ENCODE data around the gene VIT. TPM values are rescaled to one million over a fixed set of nuclear protein-coding genes. Genes with fewer than 3 reads are reported as not detected.

The VIT gene
- total RNA-seq, 1 donor from 2014 or later, result 56.5 TPM

GRCh38 chr2:36716111-36716510 lies 19.6 kb downstream of the VIT start:
- Histone ChIP-seq H3K9me3 (no peaks in the 10 kb centered on the region), H3K27me3 (no peaks in the 10 kb centered on the region), H3K4me3 (no peak overlapping the region), H3K36me3 (no peaks in the 10 kb centered on the region), H3K4me1 (no peaks in the 10 kb centered on the region), H3K27ac (no peak overlapping the region)
- DNase-seq (ENCODE audit: extremely low spot score in 2 of 2), result no peak
- TF ChIP-seq POLR2AphosphoS5 (IDR thresholded peaks at IDR 0.05; ENCODE audit: insufficient read depth in 1 of 2, low read depth in 1 of 2), result no peak
- no peak for TF ChIP-seq CTCF (IDR thresholded peaks at IDR 0.05)
- TF ChIP-seq POLR2A (IDR thresholded peaks at IDR 0.05), result no peak
- intact Hi-C loops (cut with DNase I), result no loop called here

GRCh38 chr2:36717603-36718266 lies 21.2 kb downstream of the VIT start:
- intact Hi-C loops (cut with DNase I), result no loop called here
- no peak for DNase-seq (ENCODE audit: extremely low spot score in 2 of 2)
- Histone ChIP-seq H3K4me3 (no peak overlapping the region), H3K9me3 (no peaks in the 10 kb centered on the region), H3K27me3 (no peaks in the 10 kb centered on the region), H3K27ac (no peak overlapping the region), H3K4me1 (no peaks in the 10 kb centered on the region), H3K36me3 (no peaks in the 10 kb centered on the region)
- TF ChIP-seq POLR2A (IDR thresholded peaks at IDR 0.05) (no peak), POLR2AphosphoS5 (IDR thresholded peaks at IDR 0.05; ENCODE audit: insufficient read depth in 1 of 2, low read depth in 1 of 2) (no peak), CTCF (IDR thresholded peaks at IDR 0.05) (no peak)

GRCh38 chr2:36727550-36727949 lies 31.0 kb downstream of the VIT start:
- intact Hi-C loops (cut with DNase I), result no loop called here
- TF ChIP-seq CTCF (IDR thresholded peaks at IDR 0.05), result no peak
- no peak for TF ChIP-seq POLR2A (IDR thresholded peaks at IDR 0.05)
- no peak for TF ChIP-seq POLR2AphosphoS5 (IDR thresholded peaks at IDR 0.05; ENCODE audit: insufficient read depth in 1 of 2, low read depth in 1 of 2)
- no peaks in the 10 kb centered on the region for H3K27me3 ChIP-seq

GRCh38 chr2:36729067-36729466 lies 32.6 kb downstream of the VIT start:
- DNase-seq (ENCODE audit: extremely low spot score in 2 of 2), result no peak
- H3K27me3 ChIP-seq, result no peaks in the 10 kb centered on the region
- peaks cover 17% of the 10 kb centered on the region for H3K4me1 ChIP-seq
- H3K27ac ChIP-seq, result no peak overlapping the region
- no peaks in the 10 kb centered on the region for H3K36me3 ChIP-seq
- H3K9me3 ChIP-seq, result no peaks in the 10 kb centered on the region
- H3K4me3 ChIP-seq, result no peak overlapping the region
- TF ChIP-seq POLR2AphosphoS5 (IDR thresholded peaks at IDR 0.05; ENCODE audit: insufficient read depth in 1 of 2, low read depth in 1 of 2) (no peak), CTCF (IDR thresholded peaks at IDR 0.05) (no peak), POLR2A (IDR thresholded peaks at IDR 0.05) (no peak)
- intact Hi-C loops (cut with DNase I), result no loop called here

More at GRCh38 chr2:36727550-36727949, 31.0 kb downstream of the VIT start:
- Histone ChIP-seq H3K4me1 (peaks cover 9% of the 10 kb centered on the region), H3K4me3 (no peak overlapping the region), H3K9me3 (no peaks in the 10 kb centered on the region), H3K36me3 (no peaks in the 10 kb centered on the region), H3K27ac (no peak overlapping the region)
- no peak for DNase-seq (ENCODE audit: extremely low spot score in 2 of 2)

GRCh38 chr2:36731941-36732672 lies 35.6 kb downstream of the VIT start:
- no peak overlapping the region for H3K4me3 ChIP-seq
- no peaks in the 10 kb centered on the region for H3K36me3 ChIP-seq
- DNase-seq (ENCODE audit: extremely low spot score in 2 of 2), result no peak
- H3K9me3 ChIP-seq, result no peaks in the 10 kb centered on the region
- H3K27ac ChIP-seq, result peak overlapping the region; percentile 22
- TF ChIP-seq POLR2AphosphoS5 (IDR thresholded peaks at IDR 0.05; ENCODE audit: insufficient read depth in 1 of 2, low read depth in 1 of 2), result no peak
- H3K4me1 ChIP-seq, result peaks cover 17% of the 10 kb centered on the region
- no peaks in the 10 kb centered on the region for H3K27me3 ChIP-seq
- intact Hi-C loops (cut with DNase I), result no loop called here
